T-helper 2 cell treated with Interferon-gamma antibody and Interleukin-4, amounts not matched to agents 5 μg/mL and 100 μg/mL, for 36 hours (primary cell): ENCODE measurements around the gene ZNF423.

Experiments
- DNase-seq: peaks from one replicate; pipeline ENCODE4 v3.0.0; 2021; ENCODE audit warnings: low spot score
- H3K27ac Mint-ChIP-seq: one replicate; pipeline ENCODE4 v1.8.0; 2021; ENCODE audit warnings: mild to moderate bottlenecking, mixed read lengths
- H3K27me3 Mint-ChIP-seq: one replicate; pipeline ENCODE4 v1.8.0; 2021; ENCODE audit warnings: low read depth, mixed read lengths
- H3K36me3 Mint-ChIP-seq: one replicate; pipeline ENCODE4 v1.8.0; 2021; ENCODE audit warnings: low read depth, mixed read lengths
- H3K4me1 Mint-ChIP-seq: one replicate; pipeline ENCODE4 v1.8.0; 2021; ENCODE audit warnings: low read depth, mixed read lengths
- H3K4me3 Mint-ChIP-seq: one replicate; pipeline ENCODE4 v1.8.0; 2022; ENCODE audit warnings: mild to moderate bottlenecking, moderate library complexity, mixed read lengths
- H3K9me3 Mint-ChIP-seq: one replicate; pipeline ENCODE4 v1.8.0; 2021; ENCODE audit warnings: mixed read lengths

Gene ZNF423

GRCh38 chr16:49785970-49786369 lies 69.9 kb downstream of the ZNF423 start:
- Mint-ChIP-seq H3K4me3 (no peak overlapping the region), H3K36me3 (no peaks in the 10 kb centered on the region), H3K4me1 (no peaks in the 10 kb centered on the region), H3K27me3 (no peaks in the 10 kb centered on the region), H3K9me3 (no peaks in the 10 kb centered on the region), H3K27ac (no peak overlapping the region)
- DNase-seq, result no peak

- H3K27ac Mint-ChIP-seq, result no peak overlapping the region
- H3K9me3 Mint-ChIP-seq, result no peaks in the 10 kb centered on the region
- H3K4me3 Mint-ChIP-seq, result no peak overlapping the region
- no peak for DNase-seq
- H3K36me3 Mint-ChIP-seq, result no peaks in the 10 kb centered on the region
- H3K27me3 Mint-ChIP-seq, result no peaks in the 10 kb centered on the region
- H3K4me1 Mint-ChIP-seq, result no peaks in the 10 kb centered on the region
Observed at GRCh38 chr16:49782405-49782804, 73.5 kb downstream of the ZNF423 start.

DNA sequence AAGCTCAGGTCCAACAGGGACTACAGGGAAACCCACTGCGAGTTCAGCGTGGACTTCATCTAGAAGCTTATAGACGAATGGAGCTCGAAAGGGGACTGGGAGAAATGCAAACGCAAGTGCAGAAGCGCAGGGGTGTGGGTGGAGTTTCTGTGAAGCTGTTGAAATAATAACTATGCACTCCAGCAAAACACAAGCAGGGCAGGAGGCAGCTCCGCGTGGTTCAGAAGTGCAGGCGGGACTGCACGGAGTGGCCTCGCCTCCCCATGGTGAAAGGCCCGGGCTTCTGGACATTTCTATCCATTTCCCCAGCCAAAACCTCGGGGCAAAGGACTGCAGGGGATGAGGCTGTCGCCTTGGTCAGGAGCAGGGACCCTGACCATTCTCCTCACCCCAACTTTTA lies 74.5 kb downstream of the ZNF423 start:
- Mint-ChIP-seq H3K9me3 (no peaks in the 10 kb centered on the region), H3K36me3 (no peaks in the 10 kb centered on the region), H3K27me3 (no peaks in the 10 kb centered on the region), H3K4me3 (no peak overlapping the region), H3K27ac (no peak overlapping the region), H3K4me1 (no peaks in the 10 kb centered on the region)
- DNase-seq, result no peak

DNA sequence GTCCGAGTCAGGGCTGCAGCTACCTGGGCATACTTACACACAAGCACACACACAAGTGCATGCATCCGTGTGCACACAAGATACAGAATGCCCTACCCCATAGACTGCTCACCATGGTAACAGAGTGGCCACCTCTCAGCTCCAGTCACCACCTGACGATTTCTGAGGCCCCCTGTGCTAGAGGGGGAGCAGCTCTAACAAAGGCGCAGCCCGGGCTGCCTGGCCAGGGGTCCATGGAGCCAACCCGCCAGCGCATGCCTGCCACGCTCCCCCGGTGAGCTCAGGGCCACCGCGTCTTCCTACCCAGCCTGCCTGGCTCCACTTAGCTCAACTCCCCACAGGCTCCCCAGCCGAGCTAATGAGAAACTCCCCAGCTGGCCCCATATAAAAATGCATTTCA lies 75.5 kb downstream of the ZNF423 start:
- Mint-ChIP-seq H3K9me3 (no peaks in the 10 kb centered on the region), H3K27ac (no peak overlapping the region), H3K4me3 (no peak overlapping the region), H3K4me1 (no peaks in the 10 kb centered on the region), H3K27me3 (no peaks in the 10 kb centered on the region), H3K36me3 (no peaks in the 10 kb centered on the region)
- DNase-seq, result no peak

- no peaks in the 10 kb centered on the region for H3K36me3 Mint-ChIP-seq
- no peaks in the 10 kb centered on the region for H3K9me3 Mint-ChIP-seq
- no peak overlapping the region for H3K4me3 Mint-ChIP-seq
- H3K27ac Mint-ChIP-seq, result no peak overlapping the region
- no peaks in the 10 kb centered on the region for H3K4me1 Mint-ChIP-seq
- DNase-seq, result no peak
- H3K27me3 Mint-ChIP-seq, result no peaks in the 10 kb centered on the region
Observed at GRCh38 chr16:49779979-49780378, 75.9 kb downstream of the ZNF423 start.

DNA sequence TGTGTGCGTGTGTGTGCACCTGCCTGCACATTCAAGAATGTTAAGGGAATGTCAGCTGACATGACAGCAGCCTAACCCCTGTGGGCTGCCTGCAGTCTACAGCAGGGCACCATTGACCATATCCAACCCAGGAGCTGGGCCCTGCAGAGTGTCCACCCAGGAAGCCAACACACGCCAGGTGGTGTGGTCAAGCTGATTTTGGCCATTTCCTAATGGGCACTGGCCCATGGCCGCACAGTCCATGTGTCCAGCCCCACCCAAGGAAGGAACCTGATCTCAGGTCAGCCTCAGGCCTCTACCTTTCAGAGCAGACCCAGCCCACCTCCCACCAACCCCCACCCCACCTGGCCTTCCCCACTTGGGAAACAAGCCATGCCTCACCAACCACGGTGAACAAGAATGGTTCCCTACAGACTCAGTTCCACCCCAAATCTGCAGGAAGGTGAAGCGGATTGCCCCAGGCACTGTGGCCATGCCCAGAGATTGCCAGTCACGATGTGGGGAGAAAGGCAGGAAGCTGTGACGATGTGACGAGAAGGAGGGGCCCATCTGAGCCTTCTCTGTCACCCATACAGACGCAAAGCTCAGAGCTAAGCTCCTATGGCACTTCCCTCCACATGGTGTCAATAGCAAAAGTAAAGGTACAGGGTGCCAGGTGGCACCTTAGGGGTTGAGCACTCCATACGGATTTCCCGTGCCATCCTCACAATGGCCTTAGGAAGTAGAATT lies 77.5 kb downstream of the ZNF423 start:
- Mint-ChIP-seq H3K27ac (no peak overlapping the region), H3K4me1 (no peaks in the 10 kb centered on the region), H3K27me3 (no peaks in the 10 kb centered on the region), H3K36me3 (no peaks in the 10 kb centered on the region), H3K4me3 (no peak overlapping the region), H3K9me3 (no peaks in the 10 kb centered on the region)
- DNase-seq, result no peak

DNA sequence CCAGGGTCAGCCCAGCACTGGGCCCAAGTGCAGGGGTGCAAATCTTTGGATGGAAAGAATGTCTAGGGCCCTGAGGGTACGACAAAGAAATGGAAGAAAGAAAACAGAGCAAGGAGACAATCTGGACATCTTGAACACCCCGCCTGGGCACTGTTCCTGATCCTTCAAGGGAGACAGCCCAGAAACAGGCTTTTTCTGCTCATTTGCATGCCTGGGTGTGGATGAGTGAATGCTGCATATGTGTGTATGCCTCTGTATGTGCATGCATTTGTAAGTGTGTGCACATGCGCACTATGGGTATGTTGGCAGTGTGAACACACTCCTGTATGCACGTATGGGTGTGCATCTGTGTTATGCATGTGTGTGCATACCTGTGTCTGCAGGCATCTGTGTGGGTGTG lies 79.2 kb downstream of the ZNF423 start:
- H3K27ac Mint-ChIP-seq, result no peak overlapping the region
- H3K36me3 Mint-ChIP-seq, result no peaks in the 10 kb centered on the region
- no peaks in the 10 kb centered on the region for H3K4me1 Mint-ChIP-seq
- no peaks in the 10 kb centered on the region for H3K27me3 Mint-ChIP-seq
- no peak for DNase-seq
- H3K4me3 Mint-ChIP-seq, result no peak overlapping the region
- H3K9me3 Mint-ChIP-seq, result no peaks in the 10 kb centered on the region

GRCh38 chr16:49776085-49776595 lies 79.8 kb downstream of the ZNF423 start:
- Mint-ChIP-seq H3K4me3 (no peak overlapping the region), H3K9me3 (no peaks in the 10 kb centered on the region), H3K27me3 (no peaks in the 10 kb centered on the region), H3K36me3 (no peaks in the 10 kb centered on the region), H3K27ac (no peak overlapping the region), H3K4me1 (no peaks in the 10 kb centered on the region)
- no peak for DNase-seq

- Mint-ChIP-seq H3K27ac (no peak overlapping the region), H3K9me3 (no peaks in the 10 kb centered on the region), H3K4me3 (no peak overlapping the region), H3K36me3 (no peaks in the 10 kb centered on the region), H3K4me1 (no peaks in the 10 kb centered on the region), H3K27me3 (no peaks in the 10 kb centered on the region)
- no peak for DNase-seq
Observed at GRCh38 chr16:49775581-49775980, 80.3 kb downstream of the ZNF423 start.

DNA sequence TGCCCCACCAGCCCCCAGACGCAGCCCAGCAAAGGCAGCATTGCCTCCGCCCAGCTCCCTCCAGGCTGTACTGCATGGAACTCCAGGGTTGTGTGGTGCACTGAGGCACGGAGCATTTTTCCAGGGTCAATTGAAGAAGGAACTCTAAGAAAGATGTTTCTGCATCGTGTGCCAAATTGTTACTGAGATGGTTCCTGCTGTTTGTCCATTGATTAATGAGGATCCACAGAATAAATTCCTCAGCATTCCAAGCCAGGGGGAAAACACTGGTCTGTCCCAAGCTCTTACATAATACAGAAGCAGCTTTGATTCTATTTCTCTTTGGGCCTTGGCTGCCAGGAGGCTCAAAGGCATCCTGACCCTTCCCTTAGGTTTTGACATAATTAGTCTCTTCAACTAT lies 80.9 kb downstream of the ZNF423 start:
- Mint-ChIP-seq H3K27ac (no peak overlapping the region), H3K4me3 (no peak overlapping the region), H3K36me3 (no peaks in the 10 kb centered on the region), H3K4me1 (no peaks in the 10 kb centered on the region), H3K9me3 (no peaks in the 10 kb centered on the region), H3K27me3 (no peaks in the 10 kb centered on the region)
- DNase-seq, result no peak

DNA sequence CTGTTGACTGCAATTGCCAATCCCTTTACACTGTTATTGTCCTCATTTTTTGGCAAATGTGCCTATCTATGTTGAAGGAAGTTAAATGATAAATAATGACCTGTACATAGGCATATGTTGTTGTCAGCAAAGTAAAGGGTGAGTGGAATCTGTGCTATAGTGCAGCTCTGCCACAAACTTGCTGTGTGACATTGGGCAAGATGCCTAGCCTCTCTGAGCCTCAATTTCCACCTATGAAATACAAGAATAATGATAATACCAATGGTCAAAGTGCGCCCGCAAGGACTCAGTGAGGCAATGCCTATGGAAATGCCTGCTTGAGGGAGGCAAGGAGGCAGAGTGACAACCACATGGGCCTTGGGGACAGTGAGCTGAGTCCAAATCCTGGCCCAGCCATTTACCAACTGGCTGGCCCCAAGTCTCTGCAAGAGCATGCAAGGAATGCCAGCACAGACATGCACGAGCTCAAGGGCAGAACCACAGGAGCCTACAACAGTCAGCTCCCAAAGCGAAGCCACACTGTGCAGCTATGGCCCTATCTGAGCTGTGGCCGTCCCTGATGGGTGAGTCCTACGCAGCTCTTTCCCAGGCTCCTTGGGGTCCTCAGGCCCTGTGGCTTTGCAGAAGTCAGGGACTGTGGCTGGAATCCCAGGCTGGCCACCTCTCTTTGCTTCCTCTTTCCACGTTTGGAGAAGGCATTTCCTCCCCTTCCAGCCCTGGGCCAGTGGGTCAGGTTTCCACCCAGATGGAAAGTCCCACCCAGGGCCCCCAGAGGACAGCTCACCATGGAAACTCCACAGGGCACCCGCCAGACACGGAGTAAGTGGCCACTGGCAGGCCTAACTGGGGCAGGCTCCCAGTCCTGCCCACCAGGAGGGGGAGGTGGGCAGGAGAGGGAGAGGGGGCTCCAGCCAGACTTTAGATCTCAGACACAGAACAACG lies 82.1 kb downstream of the ZNF423 start:
- no peak for DNase-seq
- Mint-ChIP-seq H3K27me3 (no peaks in the 10 kb centered on the region), H3K4me1 (no peaks in the 10 kb centered on the region), H3K27ac (no peak overlapping the region), H3K9me3 (no peaks in the 10 kb centered on the region), H3K36me3 (no peaks in the 10 kb centered on the region), H3K4me3 (no peak overlapping the region)

GRCh38 chr16:49767998-49768397 lies 87.9 kb downstream of the ZNF423 start:
- no peaks in the 10 kb centered on the region for H3K36me3 Mint-ChIP-seq
- no peak overlapping the region for H3K27ac Mint-ChIP-seq
- H3K9me3 Mint-ChIP-seq, result no peaks in the 10 kb centered on the region
- DNase-seq, result no peak
- H3K4me3 Mint-ChIP-seq, result no peak overlapping the region
- no peaks in the 10 kb centered on the region for H3K4me1 Mint-ChIP-seq
- no peaks in the 10 kb centered on the region for H3K27me3 Mint-ChIP-seq

GRCh38 chr16:49767414-49767813 lies 88.5 kb downstream of the ZNF423 start:
- no peaks in the 10 kb centered on the region for H3K36me3 Mint-ChIP-seq
- no peaks in the 10 kb centered on the region for H3K27me3 Mint-ChIP-seq
- no peak overlapping the region for H3K4me3 Mint-ChIP-seq
- no peak overlapping the region for H3K27ac Mint-ChIP-seq
- H3K9me3 Mint-ChIP-seq, result no peaks in the 10 kb centered on the region
- DNase-seq, result no peak
- H3K4me1 Mint-ChIP-seq, result no peaks in the 10 kb centered on the region

- no peaks in the 10 kb centered on the region for H3K27me3 Mint-ChIP-seq
- H3K4me1 Mint-ChIP-seq, result no peaks in the 10 kb centered on the region
- H3K27ac Mint-ChIP-seq, result no peak overlapping the region
- DNase-seq, result no peak
- no peak overlapping the region for H3K4me3 Mint-ChIP-seq
- no peaks in the 10 kb centered on the region for H3K9me3 Mint-ChIP-seq
- no peaks in the 10 kb centered on the region for H3K36me3 Mint-ChIP-seq
Observed at GRCh38 chr16:49766225-49766624, 89.7 kb downstream of the ZNF423 start.
